WTC11 (cell line): ENCODE data around the gene DCHS2. TPM values are rescaled to one million over a fixed set of nuclear protein-coding genes. Genes with fewer than 3 reads are reported as not detected.
A peak's percentile ranks its signal among the peaks of the same experiment; 100 is the strongest.

Source experiments
- ATAC-seq: fragments of 200-7000 bp; cut with Tn5 transposase; 2 replicates; pipeline ENCODE4 v1.10.0; 2021; ENCODE audit warnings: mild to moderate bottlenecking, moderate library complexity
- CTCF ChIA-PET: fragments of 300-600 bp; sonication (Branson Sonifier 250); formaldehyde crosslinking; loops from one replicate; lab custom pipeline; 2021; ENCODE audit warnings: antibody characterized with exemption; lab: Charles Lee
- POLR2A ChIA-PET: fragments of 350-600 bp; sonication (Branson Sonifier 250); formaldehyde crosslinking; loops from one replicate; lab custom pipeline; 2021; ENCODE audit warnings: antibody characterized with exemption; lab: Charles Lee
- DNase-seq: peaks from one replicate; pipeline ENCODE4 v3.0.0; 2021; ENCODE audit warnings: low spot score
- H3K27ac Mint-ChIP-seq: 2 replicates; pipeline ENCODE4 v1.8.0; 2021; ENCODE audit warnings: mixed read lengths
- H3K27me3 Mint-ChIP-seq: 2 replicates; pipeline ENCODE4 v1.8.0; 2021; ENCODE audit warnings: low read depth, mild to moderate bottlenecking, moderate library complexity, mixed read lengths
- H3K36me3 Mint-ChIP-seq: 2 replicates; pipeline ENCODE4 v1.8.0; 2021; ENCODE audit warnings: mixed read lengths
- H3K4me1 Mint-ChIP-seq: 2 replicates; pipeline ENCODE4 v1.8.0; 2022; ENCODE audit warnings: mixed read lengths
- H3K4me3 Mint-ChIP-seq: 2 replicates; pipeline ENCODE4 v1.8.0; 2021; ENCODE audit warnings: mild to moderate bottlenecking, moderate library complexity, mixed read lengths
- H3K9me3 Mint-ChIP-seq: 2 replicates; pipeline ENCODE4 v1.8.0; 2021; ENCODE audit warnings: mixed read lengths
- ATF2 ChIP-seq: sonication (generic); formaldehyde crosslinking; IDR thresholded peaks from 2 replicates; pipeline ENCODE4 v1.8.1; 2022; ENCODE audit warnings: low read depth, missing genetic modification reagents, borderline replicate concordance
- CDX4 ChIP-seq: fragments of 250-450 bp; sonication (Bioruptor Pico); IDR thresholded peaks from 2 replicates; pipeline ENCODE4 v1.9.0; 2021; ENCODE audit warnings: moderate library complexity, mild to moderate bottlenecking, inconsistent platforms, borderline replicate concordance
- CREB1 ChIP-seq: sonication (generic); formaldehyde crosslinking; IDR thresholded peaks from 2 replicates; pipeline ENCODE4 v1.8.0; 2023; ENCODE audit warnings: mild to moderate bottlenecking, missing genetic modification reagents
- ESRRA ChIP-seq: sonication (generic); formaldehyde crosslinking; IDR thresholded peaks from 2 replicates; pipeline ENCODE4 v1.8.1; 2022; ENCODE audit warnings: mild to moderate bottlenecking, missing genetic modification reagents, borderline replicate concordance
- ETV6 ChIP-seq: sonication (generic); formaldehyde crosslinking; IDR thresholded peaks from 2 replicates; pipeline ENCODE4 v1.8.1; 2022; ENCODE audit warnings: mild to moderate bottlenecking, missing genetic modification reagents
- FOXJ3 ChIP-seq: sonication (generic); formaldehyde crosslinking; IDR thresholded peaks from 2 replicates; pipeline ENCODE4 v1.9.0; 2021; ENCODE audit warnings: missing genetic modification reagents, mild to moderate bottlenecking, borderline replicate concordance
- GRHL2 ChIP-seq: fragments of 250-450 bp; sonication (Bioruptor Pico); IDR thresholded peaks from 2 replicates; pipeline ENCODE4 v1.8.0; 2022; ENCODE audit warnings: mild to moderate bottlenecking, moderate library complexity; ENCODE audit not compliant: insufficient replicate concordance, severe bottlenecking
- HMGXB4 ChIP-seq: sonication (generic); formaldehyde crosslinking; IDR thresholded peaks from 2 replicates; pipeline ENCODE4 v1.8.1; 2023; ENCODE audit warnings: mild to moderate bottlenecking, moderate library complexity, missing genetic modification reagents
- JUN ChIP-seq: sonication (generic); formaldehyde crosslinking; IDR thresholded peaks from 2 replicates; pipeline ENCODE4 v1.8.0; 2023; ENCODE audit warnings: mild to moderate bottlenecking, missing genetic modification reagents
- MAX ChIP-seq: sonication (generic); formaldehyde crosslinking; IDR thresholded peaks from 2 replicates; pipeline ENCODE4 v1.8.0; 2022; ENCODE audit warnings: mild to moderate bottlenecking, missing genetic modification reagents
- MXD4 ChIP-seq: fragments of 250-450 bp; sonication (Bioruptor Pico); IDR thresholded peaks from 2 replicates; pipeline ENCODE4 v1.8.0; 2021; ENCODE audit warnings: mild to moderate bottlenecking, moderate library complexity, borderline replicate concordance
- MYBL2 ChIP-seq: sonication (generic); formaldehyde crosslinking; IDR thresholded peaks from 2 replicates; pipeline ENCODE4 v1.8.1; 2023; ENCODE audit warnings: mild to moderate bottlenecking, moderate library complexity, missing genetic modification reagents
- NFATC4 ChIP-seq: fragments of 250-450 bp; sonication (Bioruptor Pico); IDR thresholded peaks from 2 replicates; pipeline ENCODE4 v1.9.0; 2021; ENCODE audit warnings: mild to moderate bottlenecking
- NFYB ChIP-seq: sonication (generic); formaldehyde crosslinking; conservative IDR thresholded peaks from 2 replicates; pipeline ENCODE4 v1.8.0; 2022; ENCODE audit warnings: low read depth, missing genetic modification reagents
- RELA ChIP-seq: sonication (generic); formaldehyde crosslinking; IDR thresholded peaks from 2 replicates; pipeline ENCODE4 v1.8.1; 2022; ENCODE audit warnings: missing genetic modification reagents, mild to moderate bottlenecking, borderline replicate concordance
- TEAD1 ChIP-seq: sonication (generic); formaldehyde crosslinking; IDR thresholded peaks from 2 replicates; pipeline ENCODE4 v1.8.0; 2022; ENCODE audit warnings: mild to moderate bottlenecking, missing genetic modification reagents
- ZBTB43 ChIP-seq: sonication (generic); formaldehyde crosslinking; IDR thresholded peaks from 2 replicates; pipeline ENCODE4 v1.8.1; 2023; ENCODE audit warnings: mild to moderate bottlenecking, missing genetic modification reagents
- ZNF121 ChIP-seq: sonication (generic); formaldehyde crosslinking; IDR thresholded peaks from 2 replicates; pipeline ENCODE4 v1.8.0; 2023; ENCODE audit warnings: missing genetic modification reagents
- ZNF512 ChIP-seq: sonication (generic); formaldehyde crosslinking; IDR thresholded peaks from 2 replicates; pipeline ENCODE4 v1.8.1; 2022; ENCODE audit warnings: missing genetic modification reagents, borderline replicate concordance
- total RNA-seq: library from RNA; stranded (reverse); gene quantifications from 3 replicates; pipeline ENCODE4 v1.2.3, GENCODE V29; 2021

The DCHS2 gene
- total RNA-seq, 1 experiment from 2014 or later, result 1.3 TPM

GRCh38 chr4:154367659-154368058 is 123.9 kb downstream of the DCHS2 start (continued):
- no peak for TF ChIP-seq TEAD1 (CRISPR knock-in tag)
- TF ChIP-seq ZBTB43, result no peak
- no peak for TF ChIP-seq ESRRA (CRISPR knock-in tag)
- no peak for TF ChIP-seq MAX

GRCh38 chr4:154366956-154367355 is 124.6 kb downstream of the DCHS2 start:
- CTCF ChIA-PET, result no interaction called here
- Mint-ChIP-seq H3K27ac (no peak overlapping the region), H3K27me3 (no peaks in the 10 kb centered on the region; the same call in 1 of the 2 replicates), H3K4me1 (peaks cover 11% of the 10 kb centered on the region), H3K36me3 (no peaks in the 10 kb centered on the region), H3K9me3 (no peaks in the 10 kb centered on the region), H3K4me3 (no peak overlapping the region)
- ATAC-seq (peak; percentile 89), DNase-seq (no peak)
- POLR2A ChIA-PET, result no interaction called here
- TF ChIP-seq JUN (no peak), ETV6 (CRISPR knock-in tag) (no peak), HMGXB4 (CRISPR knock-in tag) (no peak), ZNF512 (CRISPR knock-in tag) (no peak), ATF2 (CRISPR knock-in tag) (no peak), CREB1 (CRISPR knock-in tag) (no peak), CDX4 (CRISPR knock-in tag) (no peak), FOXJ3 (CRISPR knock-in tag) (no peak), MXD4 (CRISPR knock-in tag) (no peak), ZNF121 (CRISPR knock-in tag) (no peak), MYBL2 (CRISPR knock-in tag) (no peak), NFATC4 (no peak), NFYB (CRISPR knock-in tag) (no peak), RELA (CRISPR knock-in tag) (no peak), GRHL2 (CRISPR knock-in tag) (no peak)
